ENCODE results near the gene MEI4. TPM values are rescaled to one million over a fixed set of nuclear protein-coding genes. Genes with fewer than 3 reads are reported as not detected.
"Not testable (repeated sequence)": the region's sequence is repeated elsewhere in the genome, so short reads cannot be mapped to it uniquely, and the experiment has no call there.

MEI4 gene
- total RNA-seq, 6 donors from 2014 or later = not detected

DNA sequence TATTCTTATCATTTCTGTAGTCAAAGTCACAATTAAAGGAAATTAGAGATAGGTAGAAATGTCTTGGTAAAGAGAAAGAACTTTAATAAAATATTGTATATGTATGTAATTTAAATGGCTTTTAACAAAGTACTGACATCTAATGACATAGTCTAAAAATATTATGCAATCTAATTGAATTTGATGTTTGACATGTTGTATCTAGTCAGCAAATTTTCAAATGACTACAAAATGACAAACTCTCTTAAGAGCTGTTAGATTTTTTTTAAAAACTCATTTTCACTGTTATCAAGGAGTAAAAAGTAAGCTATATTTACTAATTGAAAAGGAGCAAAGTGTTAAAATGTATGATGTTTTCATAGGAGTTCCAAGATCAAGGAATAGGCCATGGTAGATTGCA, 176.9 kb downstream of the MEI4 start:
- H3K27ac ChIP-seq = no peak overlapping the region
- no peaks in the 10 kb centered on the region for H3K9me3 ChIP-seq
- no peak for TF ChIP-seq EP300 (IDR thresholded peaks at IDR 0.05)
- TF ChIP-seq POLR2A (IDR thresholded peaks at IDR 0.05) = no peak
- TF ChIP-seq POLR2AphosphoS5 (IDR thresholded peaks at IDR 0.05) = no peak
- H3K36me3 ChIP-seq = no peaks in the 10 kb centered on the region
- ATAC-seq (ENCODE audit: low FRiP score in 2 of 2) (no peak), DNase-seq (no peak)
- H3K4me3 ChIP-seq = no peak overlapping the region
- no peaks in the 10 kb centered on the region for H3K4me1 ChIP-seq
- no peaks in the 10 kb centered on the region for H3K27me3 ChIP-seq

DNA sequence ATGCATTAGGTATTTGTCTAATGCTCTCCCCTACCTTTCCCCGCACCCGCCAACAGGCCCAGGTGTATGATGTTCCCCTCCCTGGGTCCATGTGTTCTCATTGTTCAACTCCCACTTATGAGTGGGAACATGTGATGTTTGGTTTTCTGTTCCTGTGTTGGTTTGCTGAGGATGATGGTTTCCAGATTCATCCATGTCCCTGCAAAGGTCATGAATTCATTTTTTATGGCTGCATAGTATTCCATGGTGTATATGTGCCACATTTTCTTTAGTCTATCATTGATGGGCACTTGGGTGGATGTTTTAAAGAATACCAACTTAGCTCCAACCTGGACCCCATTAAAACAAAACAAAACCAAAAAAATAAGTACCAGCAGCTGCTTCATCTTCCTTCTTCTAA, 180.9 kb downstream of the MEI4 start:
- 92 to 100% methylated on average over 2 of the region's 2 CpGs for WGBS, 2 donors
- H3K4me3 ChIP-seq = not testable (repeated sequence)

DNA sequence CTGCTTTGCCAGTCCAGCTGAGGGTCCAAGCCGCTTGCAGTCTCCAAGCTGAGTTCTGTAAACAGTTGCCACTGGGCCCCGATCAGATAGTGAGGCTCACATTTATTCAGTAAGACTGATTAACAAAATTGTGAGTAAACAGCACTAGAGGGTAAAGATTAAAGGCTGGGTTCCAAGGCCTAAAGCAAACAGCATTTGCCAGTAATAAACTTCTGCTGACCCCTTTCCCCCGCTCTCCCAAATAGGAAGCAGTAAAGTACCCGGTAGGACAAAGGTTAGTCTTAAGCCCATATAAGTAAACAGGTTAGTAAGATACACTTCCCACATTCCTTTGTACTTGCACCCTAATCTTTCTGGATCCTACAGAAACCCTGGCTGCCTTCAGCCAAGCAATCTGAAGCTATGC, 181.8 kb downstream of the MEI4 start:
- WGBS, 2 donors = 55 to 59% methylated on average over 4 of the region's 4 CpGs
- no peaks in the 10 kb centered on the region for H3K4me1 ChIP-seq
- ATAC-seq (ENCODE audit: low FRiP score in 2 of 2) (no peak), DNase-seq (no peak)
- H3K27ac ChIP-seq = no peak overlapping the region
- no peaks in the 10 kb centered on the region for H3K27me3 ChIP-seq
- no peak overlapping the region for H3K4me3 ChIP-seq
- H3K9me3 ChIP-seq = no peaks in the 10 kb centered on the region
- H3K36me3 ChIP-seq = no peaks in the 10 kb centered on the region
- TF ChIP-seq, protein P1, sequence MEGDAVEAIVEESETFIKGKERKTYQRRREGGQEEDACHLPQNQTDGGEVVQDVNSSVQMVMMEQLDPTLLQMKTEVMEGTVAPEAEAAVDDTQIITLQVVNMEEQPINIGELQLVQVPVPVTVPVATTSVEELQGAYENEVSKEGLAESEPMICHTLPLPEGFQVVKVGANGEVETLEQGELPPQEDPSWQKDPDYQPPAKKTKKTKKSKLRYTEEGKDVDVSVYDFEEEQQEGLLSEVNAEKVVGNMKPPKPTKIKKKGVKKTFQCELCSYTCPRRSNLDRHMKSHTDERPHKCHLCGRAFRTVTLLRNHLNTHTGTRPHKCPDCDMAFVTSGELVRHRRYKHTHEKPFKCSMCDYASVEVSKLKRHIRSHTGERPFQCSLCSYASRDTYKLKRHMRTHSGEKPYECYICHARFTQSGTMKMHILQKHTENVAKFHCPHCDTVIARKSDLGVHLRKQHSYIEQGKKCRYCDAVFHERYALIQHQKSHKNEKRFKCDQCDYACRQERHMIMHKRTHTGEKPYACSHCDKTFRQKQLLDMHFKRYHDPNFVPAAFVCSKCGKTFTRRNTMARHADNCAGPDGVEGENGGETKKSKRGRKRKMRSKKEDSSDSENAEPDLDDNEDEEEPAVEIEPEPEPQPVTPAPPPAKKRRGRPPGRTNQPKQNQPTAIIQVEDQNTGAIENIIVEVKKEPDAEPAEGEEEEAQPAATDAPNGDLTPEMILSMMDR (IDR thresholded peaks at IDR 0.05) = no peak
- TF ChIP-seq POLR2AphosphoS5 (IDR thresholded peaks at IDR 0.05) (no peak), POLR2A (IDR thresholded peaks at IDR 0.05) (no peak)

More for the DNA sequence above, 180.9 kb downstream of the MEI4 start:
- H3K27ac ChIP-seq; H3K27me3 ChIP-seq; ATAC-seq (ENCODE audit: low FRiP score in 2 of 2); DNase-seq; H3K4me1 ChIP-seq; H3K9me3 ChIP-seq; H3K36me3 ChIP-seq: not testable (repeated sequence)

DNA sequence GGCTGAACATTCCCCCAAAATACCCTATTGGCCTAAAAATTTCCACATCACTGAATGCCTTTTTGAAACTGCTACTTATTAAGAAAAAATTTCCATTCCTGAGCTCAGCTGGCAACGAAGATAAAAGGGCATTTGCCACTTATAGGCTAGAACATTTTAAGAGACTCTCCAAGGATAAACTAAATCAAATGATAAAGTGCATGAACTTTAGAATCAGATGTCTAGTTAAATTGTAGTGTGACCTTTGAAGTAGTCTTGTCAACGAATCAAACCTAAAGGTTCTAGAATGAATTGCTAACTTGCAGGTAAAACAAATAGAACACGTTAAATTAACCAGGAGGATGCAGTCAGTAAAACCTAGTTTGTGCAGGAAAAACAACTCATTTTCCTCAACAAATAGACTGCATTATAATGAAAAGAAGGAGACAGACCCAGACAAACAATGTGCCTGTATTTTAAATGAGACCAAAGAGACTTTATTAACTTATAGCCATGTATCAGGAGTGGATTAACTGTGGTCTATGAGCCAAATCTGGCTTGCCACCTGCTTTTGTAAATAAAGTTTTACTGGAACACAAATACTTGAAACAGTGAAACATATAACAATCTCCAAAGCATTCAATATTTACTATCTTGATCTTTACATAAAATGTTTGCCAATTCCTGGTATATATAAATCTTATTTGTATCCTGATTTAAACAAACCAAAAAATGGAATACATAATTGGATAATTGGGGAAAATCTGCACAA, 184.4 kb downstream of the MEI4 start:
- TF ChIP-seq POLR2A (IDR thresholded peaks at IDR 0.05) = no peak
- TF ChIP-seq EP300 (IDR thresholded peaks at IDR 0.05) = no peak
- TF ChIP-seq POLR2AphosphoS5 (IDR thresholded peaks at IDR 0.05) = no peak
- TF ChIP-seq, protein P1 (IDR thresholded peaks at IDR 0.05) = no peak
- no peaks in the 10 kb centered on the region for H3K36me3 ChIP-seq
- H3K27me3 ChIP-seq = no peaks in the 10 kb centered on the region
- WGBS, 2 donors = 45 to 50% methylated on average over 3 of the region's 3 CpGs
- no peaks in the 10 kb centered on the region for H3K9me3 ChIP-seq
- no peak overlapping the region for H3K4me3 ChIP-seq
- H3K27ac ChIP-seq = no peak overlapping the region
- no peak for ATAC-seq (ENCODE audit: low FRiP score in 2 of 2)
- no peak for DNase-seq
- no peaks in the 10 kb centered on the region for H3K4me1 ChIP-seq

DNA sequence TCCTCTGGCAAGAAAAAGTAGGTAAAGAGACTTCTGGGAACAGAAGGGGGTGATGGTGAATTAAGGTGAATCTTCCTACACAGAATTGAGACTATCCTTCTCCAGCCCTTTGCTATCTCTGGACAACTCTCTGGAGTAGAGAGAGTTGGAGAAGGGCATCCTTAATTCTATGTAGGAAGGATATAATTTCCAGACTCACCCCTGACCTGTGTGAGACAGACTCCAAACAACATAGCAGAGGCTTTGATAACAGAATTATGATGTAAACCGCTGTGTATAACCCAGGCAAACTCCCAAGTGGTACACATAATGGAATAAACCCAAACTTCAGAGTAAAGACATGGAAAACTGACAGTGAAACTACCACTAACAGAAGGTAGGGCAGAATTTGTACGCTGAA, 186.5 kb downstream of the MEI4 start:
- H3K36me3 ChIP-seq = no peaks in the 10 kb centered on the region
- H3K4me3 ChIP-seq = no peak overlapping the region
- WGBS, 2 donors = 88 to 89% methylated on average over 2 of the region's 2 CpGs
- H3K4me1 ChIP-seq = no peaks in the 10 kb centered on the region
- no peak overlapping the region for H3K27ac ChIP-seq
- TF ChIP-seq, protein P1 (IDR thresholded peaks at IDR 0.05) = no peak
- TF ChIP-seq POLR2AphosphoS5 (IDR thresholded peaks at IDR 0.05) (no peak), EP300 (IDR thresholded peaks at IDR 0.05) (no peak), POLR2A (IDR thresholded peaks at IDR 0.05) (no peak)
- H3K9me3 ChIP-seq = no peaks in the 10 kb centered on the region
- DNase-seq (no peak), ATAC-seq (ENCODE audit: low FRiP score in 2 of 2) (no peak)
- H3K27me3 ChIP-seq = no peaks in the 10 kb centered on the region

DNA sequence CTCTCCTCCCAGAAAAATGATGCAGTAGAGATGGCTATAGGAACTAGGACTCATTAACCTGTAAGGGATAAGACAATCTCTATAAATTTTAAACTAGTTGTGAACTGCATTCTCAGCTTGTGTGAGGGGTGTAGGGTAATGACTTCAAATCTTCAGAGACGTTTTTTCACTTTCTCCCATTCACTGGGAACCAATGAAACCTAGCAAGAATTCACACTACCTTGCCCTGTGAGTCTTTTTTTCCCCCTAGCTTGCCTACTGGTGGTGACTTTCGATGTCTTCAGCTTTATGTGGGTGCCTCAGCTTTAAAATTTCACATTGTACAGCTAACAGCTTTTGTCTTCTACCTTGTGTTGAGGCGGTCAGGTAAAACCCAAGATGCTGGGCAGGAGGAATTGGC, 192.0 kb downstream of the MEI4 start:
- WGBS, 2 donors = 56 to 62% methylated on average over 3 of the region's 3 CpGs
- DNase-seq = no peak
- Histone ChIP-seq H3K27ac (no peak overlapping the region), H3K36me3 (no peaks in the 10 kb centered on the region), H3K4me3 (no peak overlapping the region), H3K27me3 (no peaks in the 10 kb centered on the region), H3K4me1 (no peaks in the 10 kb centered on the region), H3K9me3 (no peaks in the 10 kb centered on the region)
- TF ChIP-seq POLR2A (IDR thresholded peaks at IDR 0.05) (no peak), POLR2AphosphoS5 (IDR thresholded peaks at IDR 0.05) (no peak), EP300 (IDR thresholded peaks at IDR 0.05) (no peak)
- TF ChIP-seq, protein P1 (IDR thresholded peaks at IDR 0.05) = no peak
- no peak for ATAC-seq (ENCODE audit: low FRiP score in 2 of 2)

Measured in upper lobe of left lung (tissue), 6 donors.